Measurements from ENCODE around the gene ATG4B.
"Not testable (repeated sequence)": the region's sequence is repeated elsewhere in the genome, so short reads cannot be mapped to it uniquely, and the experiment has no call there.

The ATG4B gene

DNA sequence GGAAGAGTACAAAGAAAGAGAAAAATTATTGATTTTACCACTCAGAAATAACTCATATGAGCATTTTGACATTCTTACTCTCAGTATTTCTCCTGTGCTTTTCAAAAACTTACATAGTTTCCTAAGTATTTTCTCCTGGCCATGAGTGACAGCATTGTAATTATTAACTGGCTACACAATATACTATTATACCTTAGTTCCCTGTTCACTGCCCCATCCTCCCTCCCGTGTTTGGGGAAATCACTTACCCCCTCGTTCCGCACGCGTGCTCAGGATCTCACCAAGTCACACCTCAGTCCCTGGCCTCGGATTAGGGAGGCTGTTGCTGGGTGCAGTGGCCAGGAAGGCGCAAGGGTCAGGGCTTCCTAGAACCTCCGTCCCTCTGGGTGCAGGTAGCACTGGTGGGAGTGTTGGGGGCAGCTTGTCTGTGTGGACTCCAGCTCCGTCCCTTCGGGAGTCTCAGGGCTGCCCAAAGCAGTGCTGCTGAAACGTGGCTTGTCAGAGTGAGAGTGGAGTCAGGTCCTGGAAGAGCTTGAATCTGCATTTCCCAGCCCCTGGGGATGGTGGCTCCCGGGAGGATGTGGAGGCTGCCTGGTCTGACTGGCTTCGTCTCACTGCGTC is 23.2 kb downstream of the ATG4B start:
- no peak for DNase-seq (ENCODE audit: extremely low spot score, insufficient read length, low read depth)
- FAIRE-seq = no peak

- FAIRE-seq; DNase-seq (ENCODE audit: extremely low spot score, insufficient read length, low read depth): not testable (repeated sequence)
Observed at GRCh38 chr2:241662731-241663130, 25.2 kb downstream of the ATG4B start.

DNA sequence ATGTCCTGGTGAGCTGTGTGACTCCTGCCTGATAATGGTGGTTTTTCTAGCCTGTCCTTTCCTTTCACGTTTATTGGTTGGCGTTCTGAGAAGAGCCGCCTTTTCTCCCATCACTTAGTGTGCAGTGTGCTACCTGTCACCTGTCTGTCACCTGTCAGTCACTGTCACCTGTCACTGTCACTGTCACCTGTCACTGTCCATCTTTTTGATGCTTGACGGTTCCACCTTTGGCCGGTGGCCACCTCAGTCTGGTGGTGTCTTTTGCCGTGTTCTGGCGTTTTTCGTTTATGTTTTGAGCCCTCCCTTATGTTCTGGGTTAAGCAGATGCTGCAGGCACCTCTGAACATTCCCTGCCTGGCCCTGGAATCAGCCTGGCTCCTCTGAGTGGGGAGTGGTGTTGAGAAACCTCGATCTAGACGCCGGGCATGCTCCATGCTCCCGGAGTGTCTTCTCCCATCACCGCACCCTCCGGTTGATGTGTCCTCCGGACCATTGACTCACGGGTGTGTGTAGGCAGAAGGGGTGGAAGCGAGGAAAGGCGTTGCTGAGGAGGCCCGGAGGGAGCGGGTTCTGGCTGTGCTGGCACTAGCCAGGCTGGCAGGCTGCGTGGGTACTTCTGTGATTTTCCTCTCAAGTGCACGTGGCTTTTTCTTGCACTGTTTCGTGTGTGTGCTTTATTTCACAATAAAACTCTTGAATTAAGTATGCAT is 28.4 kb downstream of the ATG4B start:
- FAIRE-seq (no peak), DNase-seq (ENCODE audit: extremely low spot score, insufficient read length, low read depth) (no peak)

- no peak for FAIRE-seq
- no peak for DNase-seq (ENCODE audit: extremely low spot score, insufficient read length, low read depth)
Observed at GRCh38 chr2:241666627-241667400, 29.3 kb downstream of the ATG4B start.

- FAIRE-seq (no peak), DNase-seq (ENCODE audit: extremely low spot score, insufficient read length, low read depth) (no peak)
Observed at GRCh38 chr2:241668354-241668753, 30.9 kb downstream of the ATG4B start.

DNA sequence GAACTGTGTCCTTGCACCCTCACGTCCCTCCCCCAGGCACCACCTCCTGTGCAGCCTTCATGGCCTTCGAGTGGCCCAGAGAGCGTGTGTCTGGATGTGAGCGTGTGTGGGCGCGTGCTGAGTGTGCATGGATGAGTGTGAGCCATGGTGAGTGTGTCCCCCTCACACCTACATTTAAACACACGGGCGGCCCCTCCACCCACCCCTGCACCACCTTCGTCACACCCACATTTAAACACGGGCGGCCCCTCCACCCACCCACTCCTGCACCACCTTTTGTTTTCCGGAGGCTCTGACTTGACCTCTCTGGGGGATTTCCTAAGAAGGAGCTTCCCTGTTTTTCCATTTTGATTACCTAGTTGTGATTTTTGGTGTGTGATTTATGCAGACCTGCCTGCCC is 31.3 kb downstream of the ATG4B start:
- DNase-seq (ENCODE audit: extremely low spot score, insufficient read length, low read depth) (no peak), FAIRE-seq (no peak)

DNA sequence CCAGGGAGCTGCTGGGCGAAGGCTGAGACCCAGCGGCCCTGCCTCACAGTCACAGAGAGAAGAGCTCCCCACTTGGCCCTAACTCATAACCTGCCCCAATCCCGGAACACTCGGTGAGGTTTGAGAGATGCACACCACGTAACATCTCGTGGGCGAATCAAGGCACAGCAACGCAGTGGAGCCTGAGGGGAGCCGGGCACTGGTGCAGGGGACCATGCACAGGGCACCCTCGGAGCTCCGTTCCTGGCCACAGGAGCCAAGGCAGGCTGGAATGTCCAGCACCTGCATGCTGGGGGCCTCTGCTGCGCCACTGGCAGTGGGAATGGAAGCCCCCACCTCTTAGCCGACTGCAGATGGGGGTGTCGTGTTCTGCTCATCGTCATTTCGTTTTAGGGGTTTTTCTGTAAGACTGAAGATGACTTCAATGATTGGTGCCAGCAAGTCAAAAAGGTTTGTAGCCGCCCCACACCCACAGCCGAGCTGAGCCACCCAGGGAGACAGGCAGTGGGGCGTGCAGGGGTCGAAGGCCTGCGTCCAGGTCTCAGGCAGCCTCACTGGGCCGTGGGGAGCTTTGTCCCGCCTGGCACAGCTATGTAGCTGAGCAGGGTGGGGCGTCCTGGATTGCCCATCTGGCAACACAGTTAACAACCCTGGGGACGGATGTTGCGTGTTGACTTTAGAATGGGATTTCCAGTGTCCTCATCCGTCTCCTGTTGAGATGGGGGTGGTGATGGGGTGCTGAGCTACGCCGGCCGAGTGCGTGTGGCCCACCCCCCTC is 33.0 kb downstream of the ATG4B start:
- no peak for DNase-seq (ENCODE audit: extremely low spot score, insufficient read length, low read depth)

DNA sequence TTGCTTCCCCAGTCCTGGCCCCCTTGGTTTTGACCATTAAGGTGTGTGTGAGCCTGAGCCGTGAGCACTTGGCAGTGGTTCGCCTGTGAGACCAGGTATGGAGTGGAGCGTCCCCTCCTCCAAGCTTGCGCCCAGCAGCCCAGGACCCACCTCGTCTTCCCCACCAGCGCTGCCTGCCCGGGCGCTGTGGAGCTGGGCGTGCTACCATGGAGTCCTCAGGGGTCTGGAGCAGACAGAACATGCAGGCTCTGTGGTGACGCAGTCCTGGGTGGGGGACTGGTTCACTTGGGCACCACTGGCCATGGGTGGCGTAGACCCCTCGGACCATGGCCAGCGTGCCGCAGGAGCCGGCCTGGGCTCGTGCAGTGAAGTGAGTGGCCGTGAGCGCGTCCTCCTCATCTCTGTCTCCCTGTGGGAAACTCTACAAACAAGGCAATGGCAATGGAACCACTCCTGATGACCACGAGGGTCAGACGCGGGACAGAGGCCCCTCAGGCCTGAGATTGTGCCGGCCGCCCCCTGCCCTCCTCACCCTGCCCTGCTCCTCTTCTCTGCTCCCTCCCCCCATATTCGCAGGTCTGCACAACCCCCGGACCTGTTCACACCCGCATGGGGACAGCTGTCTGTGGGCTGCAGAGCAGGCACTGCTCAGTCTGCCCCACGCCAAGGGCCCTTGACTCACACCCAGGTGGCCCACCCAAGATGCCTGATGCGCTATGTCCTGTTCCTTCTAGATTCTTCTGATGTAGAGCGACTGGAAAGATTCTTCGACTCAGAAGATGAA is 34.2 kb downstream of the ATG4B start:
- FAIRE-seq (no peak), DNase-seq (ENCODE audit: extremely low spot score, insufficient read length, low read depth) (no peak)

More for the DNA sequence above, 33.0 kb downstream of the ATG4B start:
- FAIRE-seq = no peak

- no peak for DNase-seq (ENCODE audit: extremely low spot score, insufficient read length, low read depth)
- FAIRE-seq = no peak
Observed at GRCh38 chr2:241672243-241673188, 35.0 kb downstream of the ATG4B start.

DNA sequence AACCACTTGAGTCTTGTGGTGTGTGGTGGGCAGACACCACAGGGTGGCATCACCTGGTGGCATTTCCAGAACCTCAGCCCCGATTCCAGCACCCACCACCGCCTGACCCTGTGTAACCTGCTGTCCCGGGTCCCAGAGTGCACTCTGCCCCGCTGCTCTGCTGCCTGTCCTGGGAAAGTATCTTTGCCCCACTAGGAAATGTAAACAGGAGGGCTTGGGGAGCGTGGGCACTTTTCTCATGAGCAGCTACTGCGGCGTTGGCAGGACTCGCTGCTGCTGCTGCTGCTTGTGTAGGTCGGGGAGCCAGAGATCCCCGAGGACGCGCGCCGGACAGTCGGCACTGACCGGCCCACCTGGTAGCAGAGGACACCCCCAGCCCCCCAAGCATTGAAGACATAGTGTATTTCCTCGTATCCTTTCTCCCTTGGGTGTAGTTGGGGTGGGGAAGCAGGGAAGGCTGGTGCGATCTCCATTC is 35.7 kb downstream of the ATG4B start:
- no peak for DNase-seq (ENCODE audit: extremely low spot score, insufficient read length, low read depth)
- no peak for FAIRE-seq

DNA sequence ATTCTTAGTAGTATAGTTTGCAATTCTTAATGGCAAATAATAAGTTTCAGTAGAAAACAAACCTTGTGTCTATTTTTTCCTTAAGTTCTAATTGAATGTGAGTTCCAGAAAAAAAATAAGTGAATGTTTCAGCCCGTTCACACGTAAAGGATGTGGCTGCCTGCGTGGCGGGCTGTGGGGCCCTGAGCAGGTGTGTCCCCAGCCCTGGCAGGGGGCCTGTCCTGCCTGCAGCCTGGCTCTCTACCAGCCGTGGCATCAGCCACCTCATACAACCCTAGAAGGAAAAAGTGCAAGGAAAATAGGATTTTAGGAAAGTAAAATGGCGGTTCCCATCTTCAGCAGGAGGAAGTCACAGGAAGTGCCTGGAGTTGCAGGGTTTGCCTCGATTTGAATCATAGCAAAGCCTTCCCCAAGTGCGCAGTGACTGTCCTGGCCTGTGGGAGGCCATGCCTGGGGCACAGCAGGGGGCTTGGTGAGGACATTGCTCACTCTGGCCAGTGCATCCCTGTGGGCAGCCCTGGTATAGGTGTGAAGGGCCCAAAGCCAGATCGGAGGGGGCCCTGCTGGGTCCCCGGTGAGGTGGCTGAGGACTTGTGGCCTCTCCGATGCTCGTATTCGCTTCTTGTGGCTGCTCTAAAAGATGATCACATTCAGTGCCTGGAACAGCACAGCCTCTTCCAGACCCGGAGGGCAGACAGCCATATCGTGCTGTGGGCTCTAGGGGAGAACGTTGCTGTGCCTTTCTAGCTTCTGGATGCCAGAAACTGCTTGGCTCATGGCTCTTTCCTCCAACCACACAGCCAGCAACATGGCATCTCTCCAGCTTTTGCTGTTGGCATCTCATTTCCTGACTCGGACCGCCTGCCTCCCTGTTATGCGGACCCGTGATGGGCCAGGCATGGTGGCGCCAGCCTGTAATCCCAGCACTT is 36.6 kb downstream of the ATG4B start:
- DNase-seq (ENCODE audit: extremely low spot score, insufficient read length, low read depth) = no peak
- FAIRE-seq = no peak

- DNase-seq (ENCODE audit: extremely low spot score, insufficient read length, low read depth) = no peak
Observed at GRCh38 chr2:241675885-241676284, 38.4 kb downstream of the ATG4B start.

DNA sequence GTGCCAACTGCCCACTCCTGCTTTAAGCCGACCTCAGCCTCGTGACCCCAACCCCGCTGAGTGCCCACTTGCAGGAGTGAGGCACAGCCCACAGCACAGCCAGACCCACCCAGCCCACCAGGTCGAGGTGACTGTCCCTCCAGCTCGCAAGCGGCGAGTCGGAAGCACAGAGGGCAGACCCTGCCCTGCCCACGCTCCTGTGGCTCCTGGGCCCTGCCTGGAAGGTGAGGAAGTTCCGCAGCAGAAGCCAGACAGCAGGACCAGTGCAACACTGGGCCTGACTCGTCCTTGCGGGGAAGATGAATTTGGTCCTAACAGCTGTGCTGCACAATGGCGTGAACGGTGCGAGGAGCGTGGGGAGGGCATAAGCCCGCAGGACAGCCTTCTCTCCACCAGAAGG is 39.2 kb downstream of the ATG4B start:
- DNase-seq (ENCODE audit: extremely low spot score, insufficient read length, low read depth) (no peak), FAIRE-seq (no peak)

More at GRCh38 chr2:241675885-241676284, 38.4 kb downstream of the ATG4B start:
- no peak for FAIRE-seq

DNA sequence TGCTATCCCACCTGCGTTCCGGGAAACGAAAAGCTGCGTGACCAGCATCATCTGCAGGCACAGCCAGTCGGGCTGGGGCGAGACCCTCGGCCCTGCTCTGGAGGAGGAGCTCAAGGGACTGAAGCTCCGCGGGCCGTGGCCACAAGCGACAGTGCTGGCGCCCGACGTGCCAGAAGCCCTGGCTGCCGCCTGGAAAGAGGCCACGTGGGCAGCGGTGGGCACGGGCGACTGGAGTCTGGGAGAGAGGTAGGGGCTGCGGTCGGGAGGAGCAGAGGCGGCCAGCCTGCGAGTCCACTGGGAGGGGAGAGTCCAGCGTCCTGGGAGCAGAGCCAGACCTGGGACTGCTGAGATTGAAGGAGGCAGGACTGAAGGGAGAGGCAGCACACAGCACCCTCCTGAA is 39.9 kb downstream of the ATG4B start:
- DNase-seq (ENCODE audit: extremely low spot score, insufficient read length, low read depth) (no peak), FAIRE-seq (no peak)

GRCh38 chr2:241678307-241678706 is 40.8 kb downstream of the ATG4B start:
- DNase-seq (ENCODE audit: extremely low spot score, insufficient read length, low read depth) (no peak), FAIRE-seq (no peak)

GRCh38 chr2:241678784-241679540 is 41.5 kb downstream of the ATG4B start:
- DNase-seq (ENCODE audit: extremely low spot score, insufficient read length, low read depth) (no peak), FAIRE-seq (no peak)

GRCh38 chr2:241680044-241680443 is 42.6 kb downstream of the ATG4B start:
- FAIRE-seq (no peak), DNase-seq (ENCODE audit: extremely low spot score, insufficient read length, low read depth) (no peak)

All from GM18507 (cell line).